ENCODE data around the gene GSTA3.

The GSTA3 gene

DNA sequence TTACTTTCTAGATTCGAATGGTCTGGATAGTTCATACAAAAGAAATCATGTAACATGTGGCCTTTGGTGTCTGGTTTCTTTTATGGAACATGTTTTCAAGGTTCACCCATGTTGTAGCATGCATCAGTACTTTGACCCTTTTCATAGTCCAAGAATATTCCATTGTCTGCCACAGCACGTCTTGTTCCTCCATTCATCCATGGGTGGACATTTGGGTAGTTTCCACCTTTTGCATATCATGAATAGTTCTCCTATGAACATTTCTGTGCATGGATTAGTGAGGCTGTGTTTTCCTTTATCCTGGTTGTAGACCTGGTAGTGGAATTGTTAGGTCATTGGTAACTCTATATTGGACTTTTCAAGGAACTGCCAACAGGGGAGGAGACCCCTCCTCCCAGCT, 31.7 kb downstream of the GSTA3 start:
- ATAC-seq, result no peak
- TF ChIP-seq ZFP3 (CRISPR knock-in tag; IDR thresholded peaks at IDR 0.05) (no peak), SNAI2 (CRISPR knock-in tag; IDR thresholded peaks at IDR 0.05) (no peak), BACH2 (CRISPR knock-in tag; IDR thresholded peaks at IDR 0.05; ENCODE audit: borderline replicate concordance) (no peak), ARNTL (CRISPR knock-in tag; IDR thresholded peaks at IDR 0.05; ENCODE audit: borderline replicate concordance, low read depth) (no peak), OSR1 (CRISPR knock-in tag; IDR thresholded peaks at IDR 0.05) (no peak), PPARA (CRISPR knock-in tag; IDR thresholded peaks at IDR 0.05; ENCODE audit: borderline replicate concordance) (no peak), ZNF8 (CRISPR knock-in tag; IDR thresholded peaks at IDR 0.05) (no peak), RARB (CRISPR knock-in tag; IDR thresholded peaks at IDR 0.05) (no peak)
- TF ChIP-seq, protein P1, sequence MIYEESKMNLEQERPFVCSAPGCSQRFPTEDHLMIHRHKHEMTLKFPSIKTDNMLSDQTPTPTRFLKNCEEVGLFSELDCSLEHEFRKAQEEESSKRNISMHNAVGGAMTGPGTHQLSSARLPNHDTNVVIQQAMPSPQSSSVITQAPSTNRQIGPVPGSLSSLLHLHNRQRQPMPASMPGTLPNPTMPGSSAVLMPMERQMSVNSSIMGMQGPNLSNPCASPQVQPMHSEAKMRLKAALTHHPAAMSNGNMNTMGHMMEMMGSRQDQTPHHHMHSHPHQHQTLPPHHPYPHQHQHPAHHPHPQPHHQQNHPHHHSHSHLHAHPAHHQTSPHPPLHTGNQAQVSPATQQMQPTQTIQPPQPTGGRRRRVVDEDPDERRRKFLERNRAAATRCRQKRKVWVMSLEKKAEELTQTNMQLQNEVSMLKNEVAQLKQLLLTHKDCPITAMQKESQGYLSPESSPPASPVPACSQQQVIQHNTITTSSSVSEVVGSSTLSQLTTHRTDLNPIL (CRISPR knock-in tag; IDR thresholded peaks at IDR 0.05; ENCODE audit: low read depth), result no peak

DNA sequence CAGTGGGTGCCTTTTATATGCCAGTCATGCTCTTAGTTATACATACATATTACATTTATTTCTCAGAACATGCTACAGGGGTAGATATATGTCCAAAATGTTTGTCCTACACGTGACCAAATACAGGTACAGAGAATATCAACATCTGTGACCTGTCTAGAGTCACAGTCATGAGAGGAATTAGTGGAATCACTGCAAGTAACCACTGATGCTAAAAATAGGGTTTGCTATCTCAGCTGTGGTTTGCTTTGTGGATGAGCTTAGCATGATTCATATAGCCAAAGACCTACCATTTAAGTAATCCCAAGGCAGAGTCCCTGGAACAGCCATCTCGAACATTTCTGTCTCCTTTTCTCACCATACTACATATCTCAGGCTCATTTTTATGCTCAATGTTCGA, 32.3 kb downstream of the GSTA3 start:
- ATAC-seq, result peak; percentile 63
- TF ChIP-seq ZNF565 (CRISPR knock-in tag; conservative IDR thresholded peaks at IDR 0.05; ENCODE audit: low read depth), result no peak
- TF ChIP-seq ZC3H10 (CRISPR knock-in tag; IDR thresholded peaks at IDR 0.05), result no peak
- TF ChIP-seq, protein P1 (CRISPR knock-in tag; IDR thresholded peaks at IDR 0.05; ENCODE audit: low read depth), result no peak
- TF ChIP-seq, protein P2, sequence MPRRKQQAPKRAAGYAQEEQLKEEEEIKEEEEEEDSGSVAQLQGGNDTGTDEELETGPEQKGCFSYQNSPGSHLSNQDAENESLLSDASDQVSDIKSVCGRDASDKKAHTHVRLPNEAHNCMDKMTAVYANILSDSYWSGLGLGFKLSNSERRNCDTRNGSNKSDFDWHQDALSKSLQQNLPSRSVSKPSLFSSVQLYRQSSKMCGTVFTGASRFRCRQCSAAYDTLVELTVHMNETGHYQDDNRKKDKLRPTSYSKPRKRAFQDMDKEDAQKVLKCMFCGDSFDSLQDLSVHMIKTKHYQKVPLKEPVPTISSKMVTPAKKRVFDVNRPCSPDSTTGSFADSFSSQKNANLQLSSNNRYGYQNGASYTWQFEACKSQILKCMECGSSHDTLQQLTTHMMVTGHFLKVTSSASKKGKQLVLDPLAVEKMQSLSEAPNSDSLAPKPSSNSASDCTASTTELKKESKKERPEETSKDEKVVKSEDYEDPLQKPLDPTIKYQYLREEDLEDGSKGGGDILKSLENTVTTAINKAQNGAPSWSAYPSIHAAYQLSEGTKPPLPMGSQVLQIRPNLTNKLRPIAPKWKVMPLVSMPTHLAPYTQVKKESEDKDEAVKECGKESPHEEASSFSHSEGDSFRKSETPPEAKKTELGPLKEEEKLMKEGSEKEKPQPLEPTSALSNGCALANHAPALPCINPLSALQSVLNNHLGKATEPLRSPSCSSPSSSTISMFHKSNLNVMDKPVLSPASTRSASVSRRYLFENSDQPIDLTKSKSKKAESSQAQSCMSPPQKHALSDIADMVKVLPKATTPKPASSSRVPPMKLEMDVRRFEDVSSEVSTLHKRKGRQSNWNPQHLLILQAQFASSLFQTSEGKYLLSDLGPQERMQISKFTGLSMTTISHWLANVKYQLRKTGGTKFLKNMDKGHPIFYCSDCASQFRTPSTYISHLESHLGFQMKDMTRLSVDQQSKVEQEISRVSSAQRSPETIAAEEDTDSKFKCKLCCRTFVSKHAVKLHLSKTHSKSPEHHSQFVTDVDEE (CRISPR knock-in tag; IDR thresholded peaks at IDR 0.05), result no peak
- TF ChIP-seq ESRRG (CRISPR knock-in tag; IDR thresholded peaks at IDR 0.05), result no peak

DNA sequence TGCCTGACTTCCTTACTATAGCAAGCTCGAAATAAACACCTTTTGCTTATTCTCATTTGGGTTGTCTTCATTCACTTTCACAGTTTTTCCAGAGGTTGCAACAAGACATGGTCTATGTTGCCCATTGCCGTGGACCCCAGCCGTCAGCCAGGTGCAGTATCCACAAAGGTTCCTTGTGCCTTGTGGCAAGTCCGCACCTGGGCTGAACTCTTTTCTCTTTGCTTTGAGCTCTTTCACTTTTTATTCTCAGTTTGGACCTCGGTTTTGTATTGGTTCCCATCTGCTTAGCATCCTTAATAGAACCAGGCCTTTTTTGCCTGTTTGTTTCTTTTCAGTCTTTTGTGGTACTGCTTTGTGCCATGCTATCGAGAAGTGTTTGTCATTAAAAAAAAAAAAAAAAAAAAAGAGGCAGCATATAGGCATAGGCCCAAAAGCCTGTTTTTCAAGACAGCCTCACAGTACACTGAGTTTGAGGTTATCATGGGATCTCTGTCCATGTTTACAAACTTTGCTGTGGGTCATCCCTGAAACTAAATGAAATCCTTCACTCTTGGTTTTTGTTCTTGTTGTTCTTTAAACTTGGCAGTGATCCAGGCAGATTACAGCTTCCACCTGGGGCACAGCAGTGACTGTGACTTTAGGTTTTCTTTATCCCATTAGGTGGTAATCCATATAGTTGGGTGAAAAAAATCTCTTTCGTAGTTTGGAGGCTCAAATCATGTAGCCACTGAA, 33.3 kb downstream of the GSTA3 start:
- ATAC-seq, result no peak
- TF ChIP-seq SNAI2 (CRISPR knock-in tag; IDR thresholded peaks at IDR 0.05), result no peak
- TF ChIP-seq ZFP30 (CRISPR knock-in tag; IDR thresholded peaks at IDR 0.05), result no peak
- TF ChIP-seq ZFP3 (CRISPR knock-in tag; IDR thresholded peaks at IDR 0.05), result no peak
- TF ChIP-seq ARNTL (CRISPR knock-in tag; IDR thresholded peaks at IDR 0.05; ENCODE audit: borderline replicate concordance, low read depth), result no peak
- TF ChIP-seq, protein P3, sequence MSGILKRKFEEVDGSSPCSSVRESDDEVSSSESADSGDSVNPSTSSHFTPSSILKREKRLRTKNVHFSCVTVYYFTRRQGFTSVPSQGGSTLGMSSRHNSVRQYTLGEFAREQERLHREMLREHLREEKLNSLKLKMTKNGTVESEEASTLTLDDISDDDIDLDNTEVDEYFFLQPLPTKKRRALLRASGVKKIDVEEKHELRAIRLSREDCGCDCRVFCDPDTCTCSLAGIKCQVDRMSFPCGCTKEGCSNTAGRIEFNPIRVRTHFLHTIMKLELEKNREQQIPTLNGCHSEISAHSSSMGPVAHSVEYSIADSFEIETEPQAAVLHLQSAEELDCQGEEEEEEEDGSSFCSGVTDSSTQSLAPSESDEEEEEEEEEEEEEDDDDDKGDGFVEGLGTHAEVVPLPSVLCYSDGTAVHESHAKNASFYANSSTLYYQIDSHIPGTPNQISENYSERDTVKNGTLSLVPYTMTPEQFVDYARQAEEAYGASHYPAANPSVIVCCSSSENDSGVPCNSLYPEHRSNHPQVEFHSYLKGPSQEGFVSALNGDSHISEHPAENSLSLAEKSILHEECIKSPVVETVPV (CRISPR knock-in tag; IDR thresholded peaks at IDR 0.05), result no peak
- no peak for TF ChIP-seq TOX (CRISPR knock-in tag; IDR thresholded peaks at IDR 0.05; ENCODE audit: borderline replicate concordance)
- no peak for TF ChIP-seq CSDC2 (CRISPR knock-in tag; IDR thresholded peaks at IDR 0.05)
- TF ChIP-seq, protein P4, sequence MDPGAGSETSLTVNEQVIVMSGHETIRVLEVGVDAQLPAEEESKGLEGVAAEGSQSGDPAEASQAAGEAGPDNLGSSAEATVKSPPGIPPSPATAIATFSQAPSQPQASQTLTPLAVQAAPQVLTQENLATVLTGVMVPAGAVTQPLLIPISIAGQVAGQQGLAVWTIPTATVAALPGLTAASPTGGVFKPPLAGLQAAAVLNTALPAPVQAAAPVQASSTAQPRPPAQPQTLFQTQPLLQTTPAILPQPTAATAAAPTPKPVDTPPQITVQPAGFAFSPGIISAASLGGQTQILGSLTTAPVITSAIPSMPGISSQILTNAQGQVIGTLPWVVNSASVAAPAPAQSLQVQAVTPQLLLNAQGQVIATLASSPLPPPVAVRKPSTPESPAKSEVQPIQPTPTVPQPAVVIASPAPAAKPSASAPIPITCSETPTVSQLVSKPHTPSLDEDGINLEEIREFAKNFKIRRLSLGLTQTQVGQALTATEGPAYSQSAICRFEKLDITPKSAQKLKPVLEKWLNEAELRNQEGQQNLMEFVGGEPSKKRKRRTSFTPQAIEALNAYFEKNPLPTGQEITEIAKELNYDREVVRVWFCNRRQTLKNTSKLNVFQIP (CRISPR knock-in tag; IDR thresholded peaks at IDR 0.05; ENCODE audit: borderline replicate concordance, low read depth), result no peak
- no peak for TF ChIP-seq BACH2 (CRISPR knock-in tag; IDR thresholded peaks at IDR 0.05; ENCODE audit: borderline replicate concordance)

DNA sequence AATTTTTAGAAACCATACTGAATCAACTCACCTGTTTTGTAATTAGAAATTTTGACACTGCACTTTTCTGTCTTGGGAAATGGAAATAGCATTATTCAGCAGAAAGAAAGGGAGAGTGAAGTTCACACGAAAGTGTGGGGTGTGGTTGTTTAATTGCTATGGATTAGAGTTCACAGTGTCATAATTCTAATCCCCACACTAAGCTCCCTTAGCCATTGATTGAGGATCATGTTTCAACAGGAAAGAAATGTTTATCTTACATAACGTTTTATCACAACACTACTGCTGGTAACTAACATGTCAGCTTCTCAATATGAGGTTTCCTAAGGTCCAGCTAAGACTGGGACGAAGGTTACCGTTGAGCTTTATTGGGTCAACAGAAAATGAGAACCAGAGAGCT, 37.5 kb downstream of the GSTA3 start:
- ATAC-seq, result no peak
- TF ChIP-seq, protein P3 (CRISPR knock-in tag; IDR thresholded peaks at IDR 0.05), result no peak
- TF ChIP-seq ZFP3 (CRISPR knock-in tag; IDR thresholded peaks at IDR 0.05) (no peak), OSR1 (CRISPR knock-in tag; IDR thresholded peaks at IDR 0.05) (no peak), ZNF8 (CRISPR knock-in tag; IDR thresholded peaks at IDR 0.05) (no peak), TCF4 (CRISPR knock-in tag; IDR thresholded peaks at IDR 0.05; ENCODE audit: borderline replicate concordance) (no peak), CSDC2 (CRISPR knock-in tag; IDR thresholded peaks at IDR 0.05) (no peak), SNAI2 (CRISPR knock-in tag; IDR thresholded peaks at IDR 0.05) (no peak), ZNF565 (CRISPR knock-in tag; conservative IDR thresholded peaks at IDR 0.05; ENCODE audit: low read depth) (no peak), RARB (CRISPR knock-in tag; IDR thresholded peaks at IDR 0.05) (no peak)
- TF ChIP-seq, protein P1 (CRISPR knock-in tag; IDR thresholded peaks at IDR 0.05; ENCODE audit: low read depth), result no peak
- TF ChIP-seq, protein P5, sequence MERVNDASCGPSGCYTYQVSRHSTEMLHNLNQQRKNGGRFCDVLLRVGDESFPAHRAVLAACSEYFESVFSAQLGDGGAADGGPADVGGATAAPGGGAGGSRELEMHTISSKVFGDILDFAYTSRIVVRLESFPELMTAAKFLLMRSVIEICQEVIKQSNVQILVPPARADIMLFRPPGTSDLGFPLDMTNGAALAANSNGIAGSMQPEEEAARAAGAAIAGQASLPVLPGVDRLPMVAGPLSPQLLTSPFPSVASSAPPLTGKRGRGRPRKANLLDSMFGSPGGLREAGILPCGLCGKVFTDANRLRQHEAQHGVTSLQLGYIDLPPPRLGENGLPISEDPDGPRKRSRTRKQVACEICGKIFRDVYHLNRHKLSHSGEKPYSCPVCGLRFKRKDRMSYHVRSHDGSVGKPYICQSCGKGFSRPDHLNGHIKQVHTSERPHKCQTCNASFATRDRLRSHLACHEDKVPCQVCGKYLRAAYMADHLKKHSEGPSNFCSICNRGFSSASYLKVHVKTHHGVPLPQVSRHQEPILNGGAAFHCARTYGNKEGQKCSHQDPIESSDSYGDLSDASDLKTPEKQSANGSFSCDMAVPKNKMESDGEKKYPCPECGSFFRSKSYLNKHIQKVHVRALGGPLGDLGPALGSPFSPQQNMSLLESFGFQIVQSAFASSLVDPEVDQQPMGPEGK (CRISPR knock-in tag; IDR thresholded peaks at IDR 0.05; ENCODE audit: borderline replicate concordance), result no peak
